Bronchial epithelial cell (primary cell): Measurements from ENCODE around the gene DTD1. TPM values are rescaled to one million over a fixed set of nuclear protein-coding genes. Genes with fewer than 3 reads are reported as not detected.

Experiments
- DNase-seq: peaks from one replicate; pipeline ENCODE4 v3.0.0-alpha.2; 2010; ENCODE audit warnings: low read depth
- FAIRE-seq: peaks from 2 replicates; lab custom pipeline; 2011; peaks lifted over from hg19 to GRCh38; lab: Jason Lieb, UNC
- H3K27me3 ChIP-seq: 2 replicates; pipeline ENCODE4 v1.5.1; 2011; ENCODE audit warnings: low read length; ENCODE audit not compliant: control insufficient read depth, insufficient read depth
- H3K36me3 ChIP-seq: 2 replicates; pipeline ENCODE4 v1.5.1; 2011; ENCODE audit warnings: low read length; ENCODE audit not compliant: control insufficient read depth, insufficient read depth
- H3K4me3 ChIP-seq: 2 replicates; pipeline ENCODE4 v1.5.1; 2011; ENCODE audit warnings: mild to moderate bottlenecking, low read depth, low read length, control low read depth
- CTCF ChIP-seq: IDR thresholded peaks from 2 replicates; pipeline ENCODE4 v1.5.1; 2011; ENCODE audit warnings: mild to moderate bottlenecking, moderate library complexity, low read length, control low read depth, inconsistent platforms; ENCODE audit not compliant: insufficient read depth, severe bottlenecking
- total RNA-seq: library from RNA; depleted of rRNA; stranded (reverse); fragments of >200 nt; gene quantifications from 2 replicates; pipeline ENCODE4 v1.2.1, GENCODE V29; 2014

The DTD1 gene
- total RNA-seq, 1 donor from 2014 or later, result 197 TPM

GRCh38 chr20:18615020-18615650, 27.3 kb downstream of the DTD1 start:
- no peak for FAIRE-seq

DNA sequence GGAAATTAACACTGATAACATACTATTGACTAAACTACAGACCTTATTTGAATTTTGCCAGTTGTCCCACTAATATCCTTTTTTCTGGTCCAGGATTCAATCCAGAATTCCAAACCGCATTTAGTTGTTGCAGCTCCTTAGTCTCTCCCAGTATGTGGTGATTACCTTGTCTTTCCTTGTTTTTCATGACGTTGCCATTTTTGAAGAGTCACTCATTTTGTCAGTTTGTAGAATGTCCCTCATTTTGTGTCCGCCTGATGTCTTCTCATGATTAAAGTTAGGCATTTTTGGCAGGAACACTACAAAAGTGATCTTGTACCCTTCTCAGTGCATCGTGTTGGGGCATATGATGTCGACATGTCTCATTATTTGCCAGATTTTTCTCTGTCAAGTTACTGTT, 33.1 kb downstream of the DTD1 start:
- FAIRE-seq (no peak), DNase-seq (no peak)
- Histone ChIP-seq H3K36me3 (peaks cover 7% of the 10 kb centered on the region), H3K4me3 (no peak overlapping the region), H3K27me3 (no peaks in the 10 kb centered on the region)
- no peak for TF ChIP-seq CTCF

More at GRCh38 chr20:18615020-18615650, 27.3 kb downstream of the DTD1 start:
- DNase-seq, result no peak
- no peak for TF ChIP-seq CTCF
- Histone ChIP-seq H3K27me3 (no peaks in the 10 kb centered on the region), H3K4me3 (no peak overlapping the region), H3K36me3 (peaks cover 4% of the 10 kb centered on the region)

- Histone ChIP-seq H3K27me3 (no peaks in the 10 kb centered on the region), H3K36me3 (peaks cover 4% of the 10 kb centered on the region), H3K4me3 (no peak overlapping the region)
- DNase-seq (no peak), FAIRE-seq (no peak)
- no peak for TF ChIP-seq CTCF
Measured at GRCh38 chr20:18623156-18623910, 35.5 kb downstream of the DTD1 start.

- no peak for FAIRE-seq
- no peak for DNase-seq
- TF ChIP-seq CTCF, result no peak
- no peaks in the 10 kb centered on the region for H3K27me3 ChIP-seq
- H3K36me3 ChIP-seq, result peaks cover 4% of the 10 kb centered on the region
- H3K4me3 ChIP-seq, result no peak overlapping the region
Measured at GRCh38 chr20:18624948-18625347, 37.1 kb downstream of the DTD1 start.

DNA sequence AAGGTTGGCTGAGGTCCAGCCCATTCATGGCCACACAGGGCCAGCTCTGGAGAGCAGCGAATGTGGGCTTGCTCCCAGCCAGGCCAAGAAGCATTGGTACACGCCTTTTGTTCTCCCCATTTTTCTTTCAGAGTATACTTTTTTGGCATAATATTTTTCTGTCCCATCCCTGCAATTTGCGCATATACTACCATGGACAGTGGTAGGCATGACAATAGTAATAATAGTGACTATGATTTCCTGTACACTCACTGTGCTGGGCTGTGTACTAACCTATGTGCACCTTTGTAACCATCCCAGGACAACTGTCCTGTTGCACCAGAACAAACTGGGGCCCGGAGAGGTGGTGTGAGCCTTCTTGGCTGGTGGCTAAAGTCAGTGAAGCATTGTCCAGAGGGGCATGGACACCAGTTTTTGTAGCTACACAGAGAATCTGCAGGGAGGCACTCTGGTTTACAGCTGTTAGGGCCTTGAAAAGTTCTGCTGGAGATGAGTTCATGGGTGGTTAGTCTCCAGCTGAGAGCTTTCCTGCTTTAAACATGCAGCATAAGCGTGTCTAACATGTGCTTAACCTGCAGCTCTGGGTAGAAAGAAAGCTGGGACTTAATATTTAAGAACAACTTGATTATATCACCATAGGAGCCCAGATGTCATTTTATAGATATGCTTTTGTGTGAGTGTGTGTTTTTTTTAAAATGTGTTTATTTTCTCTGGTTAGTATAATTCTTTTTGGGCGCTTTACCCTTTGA, 38.2 kb downstream of the DTD1 start:
- H3K27me3 ChIP-seq, result no peaks in the 10 kb centered on the region
- FAIRE-seq (no peak), DNase-seq (no peak)
- no peak overlapping the region for H3K4me3 ChIP-seq
- TF ChIP-seq CTCF, result no peak
- peaks cover 5% of the 10 kb centered on the region for H3K36me3 ChIP-seq
